ENCODE measurements around the gene PLXNA1. TPM values are rescaled to one million over a fixed set of nuclear protein-coding genes. Genes with fewer than 3 reads are reported as not detected.

Gene PLXNA1
- total RNA-seq = 26.3 TPM
- long read RNA-seq, full-length matches to known transcripts = 1 of 37 reads
- long read RNA-seq, partial matches to known transcripts = 13 of 37 reads
- long read RNA-seq, other reads (novel, unspliced or antisense) = 23 of 37 reads

DNA sequence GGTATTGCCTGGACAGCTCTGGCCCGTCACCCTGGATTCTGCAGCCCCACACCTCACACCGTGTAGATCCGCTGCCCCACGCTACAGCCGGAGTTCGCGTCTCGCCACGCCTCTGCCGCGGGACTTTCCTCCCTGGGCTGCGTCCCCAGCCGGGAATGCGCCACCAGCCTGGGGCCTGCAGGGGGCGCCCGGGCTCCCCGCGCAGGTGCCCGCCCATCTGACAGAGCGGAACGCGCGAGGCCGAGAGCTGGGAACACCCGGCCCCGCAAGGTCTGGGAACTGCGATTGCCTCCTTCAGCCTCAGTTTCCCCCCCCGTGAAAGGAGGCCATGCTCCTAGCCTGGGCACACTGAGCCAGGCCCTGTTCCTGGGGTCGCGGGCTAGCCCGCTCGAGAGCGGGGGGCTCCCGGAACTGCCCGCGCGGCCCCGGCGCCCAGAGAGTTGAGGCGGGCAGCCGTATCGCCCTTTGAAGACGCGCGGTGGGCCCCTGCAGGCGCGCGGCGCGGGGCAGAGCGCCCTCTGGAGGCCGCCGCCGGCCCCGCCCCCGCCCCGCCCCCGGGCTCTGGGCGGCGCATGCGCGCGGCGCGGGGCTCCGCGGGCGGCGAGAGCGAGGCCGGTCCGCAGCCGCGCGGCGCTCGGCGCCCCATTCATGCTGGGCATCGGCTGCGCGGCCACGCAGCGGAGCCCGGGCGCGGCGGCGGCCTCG, at the start of gene PLXNA1:
TSS of gene PLXNA1 (plus strand) at position 645 of the 705 bp plus-strand sequence. CDS start 5,479 bp downstream, outside the sequence.
- peak; percentile 94 for DNase-seq (ENCODE audit: low spot score)

GRCh38 chr3:126934031-126934531, 48.8 kb upstream of the PLXNA1 start:
- no peak for DNase-seq (ENCODE audit: low spot score)

- DNase-seq (ENCODE audit: low spot score) = no peak
Observed at GRCh38 chr3:126934991-126935390, 47.9 kb upstream of the PLXNA1 start.

DNA sequence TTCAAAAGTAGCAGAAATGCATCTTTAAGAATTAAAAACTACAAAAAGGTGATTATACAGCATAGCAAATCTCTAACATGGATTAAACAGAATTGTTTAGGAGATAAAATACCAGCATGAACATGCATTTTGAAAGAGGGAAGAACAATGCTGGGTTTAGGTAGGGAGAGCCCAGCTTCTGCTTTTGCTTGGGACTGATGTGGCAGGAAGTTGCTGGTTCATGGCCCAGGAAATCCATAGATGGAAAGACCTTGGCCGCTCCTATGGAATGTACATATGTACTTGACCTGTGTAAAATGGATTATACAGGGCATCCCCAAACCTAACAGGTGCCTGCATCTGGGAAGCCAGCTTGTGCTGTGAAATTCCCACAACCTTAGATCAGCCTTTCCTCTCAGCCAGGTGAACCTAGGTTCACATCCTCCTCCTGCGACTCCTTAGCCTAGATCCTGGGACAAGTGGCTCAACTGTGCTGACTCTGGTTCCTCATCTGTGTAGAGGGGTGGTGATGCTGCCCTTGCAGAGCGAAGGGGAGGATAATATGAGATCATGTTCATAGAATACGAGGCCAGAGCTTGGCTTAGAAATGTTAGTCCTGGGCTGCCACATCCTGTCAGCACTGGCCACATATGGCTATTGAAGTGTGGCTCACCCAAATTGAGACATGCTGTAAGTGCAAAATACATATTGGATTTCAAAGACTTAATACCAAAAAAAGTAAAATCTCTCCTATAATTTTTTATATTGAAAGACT, 47.0 kb upstream of the PLXNA1 start:
- no peak for DNase-seq (ENCODE audit: low spot score)

DNA sequence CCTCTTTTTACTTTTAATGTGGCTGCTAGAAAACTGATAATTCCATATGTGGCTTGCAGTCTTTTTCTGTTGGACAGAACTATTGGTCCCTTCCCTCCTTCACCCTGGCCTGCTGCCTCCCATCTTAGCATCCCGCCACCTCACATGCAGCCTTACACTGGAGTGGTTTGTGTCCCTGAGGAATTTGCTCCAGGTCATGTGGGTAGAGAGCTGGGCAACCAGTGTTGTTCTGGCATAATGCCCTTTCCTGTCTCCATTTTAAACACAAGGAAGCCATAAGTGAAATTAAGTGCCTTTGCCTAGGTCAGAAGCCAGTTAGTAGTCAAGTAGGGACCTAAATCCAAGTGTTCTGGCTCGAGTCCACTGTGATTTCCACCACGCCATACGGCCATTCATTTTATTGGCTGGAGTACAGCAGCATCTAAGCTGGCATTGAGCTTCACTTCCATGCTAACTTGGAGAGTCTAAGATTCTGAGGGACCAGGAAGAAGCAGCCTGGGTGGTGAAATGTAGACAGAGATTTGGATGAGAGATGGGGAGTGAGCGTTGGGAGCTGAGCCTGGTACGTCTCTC, 46.0 kb upstream of the PLXNA1 start:
- DNase-seq (ENCODE audit: low spot score) = no peak

DNA sequence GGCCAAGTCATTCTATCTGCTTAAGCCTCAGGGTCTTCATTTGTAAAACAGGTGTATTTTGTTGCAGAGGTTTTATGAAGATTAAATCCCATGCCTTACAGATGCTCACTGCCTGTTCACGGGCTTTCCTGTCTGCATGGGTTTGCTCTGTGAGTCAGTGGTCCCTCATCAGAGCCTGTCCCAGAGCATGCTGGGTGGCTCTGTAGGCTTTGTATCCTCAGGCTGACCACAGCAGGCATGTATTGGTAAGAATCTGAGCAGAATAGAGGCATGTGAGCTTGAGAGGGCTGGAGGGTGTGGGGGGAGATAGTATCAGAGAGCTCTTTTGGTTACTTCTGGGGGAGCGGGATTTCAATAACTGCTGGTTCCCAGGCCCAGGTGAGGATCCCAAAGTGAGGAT, 45.4 kb upstream of the PLXNA1 start:
- no peak for DNase-seq (ENCODE audit: low spot score)

DNA sequence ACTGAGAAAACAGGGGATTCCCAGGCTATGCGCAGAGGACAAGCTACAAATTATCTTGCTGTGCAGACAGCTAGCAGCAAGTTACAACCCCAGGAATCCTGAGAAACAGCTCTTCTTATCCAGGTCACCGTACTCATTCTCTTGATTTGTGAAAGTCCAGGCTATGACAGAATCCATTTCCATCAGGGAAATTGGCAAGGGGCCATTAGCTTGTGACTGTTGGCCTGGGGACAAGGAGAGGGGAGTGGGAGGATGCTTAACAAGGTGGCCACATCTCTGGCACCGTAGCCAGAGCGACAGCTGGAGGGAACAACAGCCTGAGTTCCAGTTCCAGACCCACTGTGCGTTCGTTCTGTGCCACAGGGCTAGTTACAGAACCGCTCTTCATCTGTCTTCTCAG, 44.9 kb upstream of the PLXNA1 start:
- DNase-seq (ENCODE audit: low spot score) = no peak

- DNase-seq (ENCODE audit: low spot score) = no peak
Observed at GRCh38 chr3:126938520-126939337, 44.2 kb upstream of the PLXNA1 start.

GRCh38 chr3:126939338-126939718, 43.6 kb upstream of the PLXNA1 start:
- DNase-seq (ENCODE audit: low spot score) = no peak

- no peak for DNase-seq (ENCODE audit: low spot score)
Observed at GRCh38 chr3:126939733-126940132, 43.2 kb upstream of the PLXNA1 start.

GRCh38 chr3:126941721-126942270, 41.1 kb upstream of the PLXNA1 start:
- no peak for DNase-seq (ENCODE audit: low spot score)

DNA sequence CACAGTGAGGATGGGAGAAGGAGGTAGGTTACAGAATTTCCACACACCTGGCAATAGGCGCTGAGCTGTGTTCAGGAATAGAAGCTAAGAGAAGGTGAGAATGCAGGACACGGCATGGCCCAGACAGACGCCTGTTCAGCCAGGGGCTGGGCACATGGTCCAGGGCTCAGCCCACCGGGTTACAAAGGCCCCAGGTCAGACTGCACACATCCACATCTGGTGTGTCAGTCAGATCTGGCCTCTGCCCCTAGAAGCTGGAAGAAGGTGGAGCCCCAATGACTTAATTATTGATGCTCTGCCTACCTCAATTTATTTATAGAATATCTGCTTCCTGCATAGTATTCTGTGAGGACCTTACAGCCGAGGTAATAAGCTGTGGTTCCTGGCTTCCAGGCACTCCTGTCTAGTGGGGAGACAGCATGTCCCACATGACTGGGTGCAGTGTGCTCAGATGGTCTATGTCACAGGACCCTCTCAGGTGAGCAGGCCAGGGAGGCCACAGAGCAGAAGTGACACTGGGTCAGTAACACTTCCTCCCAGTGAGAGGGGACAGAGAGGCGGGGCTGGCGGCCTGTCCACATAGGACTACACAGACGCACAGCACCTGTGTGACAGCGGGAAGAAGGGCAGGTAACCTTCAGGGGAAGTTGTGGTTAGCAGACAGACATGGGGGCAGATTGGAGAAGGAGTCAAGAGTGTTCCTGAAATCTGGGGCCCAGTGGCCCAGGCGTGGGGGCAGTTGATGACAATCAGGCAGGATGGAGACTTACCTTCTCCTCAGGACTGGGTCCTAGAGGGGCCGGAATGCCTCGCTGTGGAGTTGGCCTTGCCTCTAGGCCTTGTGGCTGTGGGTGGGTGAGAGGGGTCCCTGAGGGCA, 38.6 kb upstream of the PLXNA1 start:
- DNase-seq (ENCODE audit: low spot score) = no peak

- no peak for DNase-seq (ENCODE audit: low spot score)
Observed at GRCh38 chr3:126945171-126945721, 37.7 kb upstream of the PLXNA1 start.

DNA sequence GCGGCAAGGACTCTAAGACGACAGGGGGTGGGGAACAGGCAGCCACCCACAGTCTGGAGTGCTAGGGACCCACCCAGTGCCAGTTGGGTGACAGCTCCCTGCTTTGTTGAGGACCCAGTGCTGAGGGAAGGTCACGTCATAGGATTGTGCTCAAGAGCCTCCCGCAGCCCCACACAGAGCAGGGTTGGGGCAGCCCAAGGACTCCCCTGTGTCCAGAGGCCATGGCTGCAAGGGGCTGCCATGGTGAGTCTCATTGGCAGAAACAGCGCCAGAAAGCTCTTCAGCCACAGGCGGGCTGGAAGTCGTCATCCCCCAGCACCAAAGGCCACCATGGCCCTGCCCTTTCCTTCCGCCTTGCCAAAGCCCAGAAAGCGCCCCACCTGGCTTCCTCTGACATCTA, 37.0 kb upstream of the PLXNA1 start:
- DNase-seq (ENCODE audit: low spot score) = no peak

GRCh38 chr3:126946405-126946804, 36.5 kb upstream of the PLXNA1 start:
- no peak for DNase-seq (ENCODE audit: low spot score)

- no peak for DNase-seq (ENCODE audit: low spot score)
Observed at GRCh38 chr3:126947429-126947828, 35.5 kb upstream of the PLXNA1 start.

- no peak for DNase-seq (ENCODE audit: low spot score)
Observed at GRCh38 chr3:126948980-126949535, 33.9 kb upstream of the PLXNA1 start.

- DNase-seq (ENCODE audit: low spot score) = no peak
Observed at GRCh38 chr3:126951561-126951960, 31.4 kb upstream of the PLXNA1 start.

Measured in mesenteric fat pad (tissue), 1 donor.